Measurements from ENCODE around the gene TRAK1.
"Not testable (repeated sequence)": the region's sequence is repeated elsewhere in the genome, so short reads cannot be mapped to it uniquely, and the experiment has no call there.

The TRAK1 gene

GRCh38 chr3:42090973-42091731 is at the start of gene TRAK1:
TSS of gene TRAK1 (plus strand) at chr3:42091357. CDS start at chr3:42091470, 113 bp downstream.
- DNase-seq = no peak

- no peak for DNase-seq
These were observed 48.4 kb upstream of the TRAK1 start for GRCh38 chr3:42042747-42043098.

GRCh38 chr3:42043099-42043813 is 47.9 kb upstream of the TRAK1 start:
- no peak for DNase-seq

GRCh38 chr3:42045708-42046243 is 45.4 kb upstream of the TRAK1 start:
- DNase-seq = peak in 2 of 3 donors; percentile 51 to 53

- DNase-seq = not testable (repeated sequence)
These were observed 42.6 kb upstream of the TRAK1 start for GRCh38 chr3:42048526-42048925.

GRCh38 chr3:42050126-42050525 is 41.0 kb upstream of the TRAK1 start:
- DNase-seq = no peak

- peak; percentile 72 to 81 (median 80) for DNase-seq
These were observed 39.6 kb upstream of the TRAK1 start for GRCh38 chr3:42051384-42052131.

GRCh38 chr3:42052132-42052483 is 39.0 kb upstream of the TRAK1 start:
- DNase-seq = no peak

- no peak for DNase-seq
These were observed 38.4 kb upstream of the TRAK1 start for GRCh38 chr3:42052484-42053351.

- no peak for DNase-seq
These were observed 37.7 kb upstream of the TRAK1 start for GRCh38 chr3:42053476-42053875.

- no peak for DNase-seq
These were observed 35.9 kb upstream of the TRAK1 start for GRCh38 chr3:42055291-42055690.

- DNase-seq = no peak
These were observed 34.3 kb upstream of the TRAK1 start for GRCh38 chr3:42056840-42057239.

GRCh38 chr3:42057561-42058211 is 33.5 kb upstream of the TRAK1 start:
- DNase-seq = no peak

GRCh38 chr3:42061025-42061712 is 30.0 kb upstream of the TRAK1 start:
- DNase-seq = peak in 1 of 3 donors; percentile 32

GRCh38 chr3:42061713-42062380 is 29.3 kb upstream of the TRAK1 start:
- DNase-seq = peak in 2 of 3 donors; percentile 55 to 60

- DNase-seq = no peak
These were observed 28.7 kb upstream of the TRAK1 start for GRCh38 chr3:42062464-42062863.

- DNase-seq = no peak
These were observed 27.3 kb upstream of the TRAK1 start for GRCh38 chr3:42063888-42064287.

- DNase-seq = peak in 2 of 3 donors; percentile 46 to 50
These were observed 24.5 kb upstream of the TRAK1 start for GRCh38 chr3:42066516-42067181.

- peak in 2 of 3 donors; percentile 57 to 82 for DNase-seq
These were observed 23.8 kb upstream of the TRAK1 start for GRCh38 chr3:42067326-42067725.

All from suppressor macrophage treated with lipopolysaccharide for 1 hour (primary cell).